ENCODE measurements around the gene BLOC1S6.
A peak's percentile ranks its signal among the peaks of the same experiment; 100 is the strongest.

Gene BLOC1S6

DNA sequence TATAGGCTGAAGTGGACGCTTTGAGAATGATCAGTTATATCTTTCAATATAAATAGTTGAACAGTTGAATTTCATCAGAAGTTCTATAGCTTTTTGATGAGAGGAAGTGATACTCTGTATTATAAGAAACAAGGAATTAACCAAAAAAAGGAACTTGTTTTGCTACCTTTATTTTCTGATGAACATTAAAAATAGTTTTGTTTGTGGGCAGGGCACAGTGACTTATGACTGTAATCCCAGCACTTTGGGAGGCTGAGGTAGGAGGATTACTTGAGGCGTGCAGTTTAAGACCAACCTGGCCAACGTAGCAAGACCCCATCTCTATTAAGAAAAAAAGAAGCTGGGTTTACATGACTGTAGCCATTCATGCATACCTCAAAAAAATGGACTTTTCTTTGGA, 16.7 kb downstream of the BLOC1S6 start:
- DNase-seq (ENCODE audit: extremely low spot score): no peak
- TF ChIP-seq, protein P1, sequence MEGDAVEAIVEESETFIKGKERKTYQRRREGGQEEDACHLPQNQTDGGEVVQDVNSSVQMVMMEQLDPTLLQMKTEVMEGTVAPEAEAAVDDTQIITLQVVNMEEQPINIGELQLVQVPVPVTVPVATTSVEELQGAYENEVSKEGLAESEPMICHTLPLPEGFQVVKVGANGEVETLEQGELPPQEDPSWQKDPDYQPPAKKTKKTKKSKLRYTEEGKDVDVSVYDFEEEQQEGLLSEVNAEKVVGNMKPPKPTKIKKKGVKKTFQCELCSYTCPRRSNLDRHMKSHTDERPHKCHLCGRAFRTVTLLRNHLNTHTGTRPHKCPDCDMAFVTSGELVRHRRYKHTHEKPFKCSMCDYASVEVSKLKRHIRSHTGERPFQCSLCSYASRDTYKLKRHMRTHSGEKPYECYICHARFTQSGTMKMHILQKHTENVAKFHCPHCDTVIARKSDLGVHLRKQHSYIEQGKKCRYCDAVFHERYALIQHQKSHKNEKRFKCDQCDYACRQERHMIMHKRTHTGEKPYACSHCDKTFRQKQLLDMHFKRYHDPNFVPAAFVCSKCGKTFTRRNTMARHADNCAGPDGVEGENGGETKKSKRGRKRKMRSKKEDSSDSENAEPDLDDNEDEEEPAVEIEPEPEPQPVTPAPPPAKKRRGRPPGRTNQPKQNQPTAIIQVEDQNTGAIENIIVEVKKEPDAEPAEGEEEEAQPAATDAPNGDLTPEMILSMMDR (IDR thresholded peaks at IDR 0.05; ENCODE audit: control extremely low read depth, extremely low read depth, low read depth, missing control alignments): no peak
- ChIA-PET CTCF (interaction anchor here (1.2 to 1.4 kb wide), 3 partner anchors 10 to 17 kb away, joined by 3 to 8 read pairs (median 4); no protein-coding TSS in a partner anchor), POLR2A (no interaction called here)

DNA sequence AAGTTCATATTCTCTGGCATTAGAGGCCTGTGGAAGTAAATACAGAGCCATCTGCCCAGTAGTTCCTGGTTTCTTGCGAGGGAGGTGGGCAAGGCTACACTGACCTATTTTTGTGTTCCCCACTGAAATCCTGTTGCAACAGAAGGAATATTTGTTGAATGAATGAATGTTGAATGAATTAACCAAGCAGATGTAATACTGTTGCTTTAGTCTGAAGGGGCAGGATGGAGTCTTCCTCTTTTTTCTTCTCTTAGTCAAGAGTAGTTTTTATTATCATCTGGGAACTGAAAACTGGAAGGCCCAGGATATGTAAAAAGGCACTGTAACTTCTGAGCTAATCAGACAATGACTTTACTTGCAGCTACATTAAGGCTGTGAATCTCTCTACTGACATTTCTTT, 17.1 kb downstream of the BLOC1S6 start:
- TF ChIP-seq, protein P1 (IDR thresholded peaks at IDR 0.05; ENCODE audit: control extremely low read depth, extremely low read depth, low read depth, missing control alignments): no peak
- ChIA-PET POLR2A (no interaction called here), CTCF (interaction anchor here (1.2 to 1.4 kb wide), 3 partner anchors 9 to 18 kb away, joined by 3 to 8 read pairs (median 4); no protein-coding TSS in a partner anchor)
- no peak for DNase-seq (ENCODE audit: extremely low spot score)

DNA sequence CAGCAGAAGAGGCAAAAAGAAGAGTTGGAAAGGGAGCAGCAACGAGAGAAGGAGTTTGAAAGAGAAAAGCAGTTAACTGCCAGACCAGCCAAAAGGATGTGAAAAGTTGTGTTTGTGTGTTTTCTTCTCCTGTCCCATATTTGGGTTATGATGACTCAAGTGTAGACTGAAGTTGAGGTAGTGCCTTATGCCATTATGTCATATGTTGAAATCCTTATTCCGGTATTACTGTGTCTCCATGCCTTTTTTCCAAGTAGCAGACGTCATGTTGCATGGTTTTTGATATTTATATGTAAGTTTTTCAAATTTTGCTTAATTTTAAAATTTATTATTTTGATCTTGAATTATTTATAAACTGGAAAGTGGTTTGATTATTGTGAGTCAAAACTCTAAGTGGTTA, 19.2 kb downstream of the BLOC1S6 start:
- TF ChIP-seq, protein P1 (IDR thresholded peaks at IDR 0.05; ENCODE audit: control extremely low read depth, extremely low read depth, low read depth, missing control alignments): no peak
- CTCF ChIA-PET: interaction anchor here (1.0 to 2.2 kb wide), 6 partner anchors 7 to 150 kb away, joined by 3 to 7 read pairs (median 4); no protein-coding TSS in a partner anchor
- no peak for DNase-seq (ENCODE audit: extremely low spot score)
- POLR2A ChIA-PET: interaction anchor here (0.5 kb wide), 1 partner anchor 406 kb away, joined by 3 read pairs; no protein-coding TSS in a partner anchor

DNA sequence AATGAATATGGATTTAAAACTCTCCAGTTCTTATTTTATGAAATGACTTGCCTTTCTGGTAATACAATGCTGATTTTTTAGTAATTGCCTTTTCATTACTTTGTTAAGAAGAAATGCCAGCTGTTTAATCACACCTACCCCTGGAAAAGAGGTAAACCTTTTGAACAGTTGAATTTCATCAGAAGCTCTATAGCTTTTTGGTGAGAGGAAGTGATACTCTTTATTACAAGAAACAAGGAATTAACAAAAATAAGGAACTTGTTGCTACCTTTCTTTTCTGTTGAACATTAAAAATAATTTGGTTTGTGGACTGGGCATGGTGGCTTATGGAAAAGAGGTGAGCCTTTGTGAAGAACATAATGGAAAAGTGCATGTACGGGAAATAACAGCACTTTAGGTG, 19.7 kb downstream of the BLOC1S6 start:
- DNase-seq (ENCODE audit: extremely low spot score): no peak
- POLR2A ChIA-PET: interaction anchor here (0.5 kb wide), 1 partner anchor 407 kb away, joined by 3 read pairs; no protein-coding TSS in a partner anchor
- CTCF ChIA-PET: interaction anchor here (1.3 to 2.2 kb wide), 4 partner anchors 9 to 151 kb away, joined by 4 to 7 read pairs (median 6); no protein-coding TSS in a partner anchor
- TF ChIP-seq, protein P1 (IDR thresholded peaks at IDR 0.05; ENCODE audit: control extremely low read depth, extremely low read depth, low read depth, missing control alignments): no peak

DNA sequence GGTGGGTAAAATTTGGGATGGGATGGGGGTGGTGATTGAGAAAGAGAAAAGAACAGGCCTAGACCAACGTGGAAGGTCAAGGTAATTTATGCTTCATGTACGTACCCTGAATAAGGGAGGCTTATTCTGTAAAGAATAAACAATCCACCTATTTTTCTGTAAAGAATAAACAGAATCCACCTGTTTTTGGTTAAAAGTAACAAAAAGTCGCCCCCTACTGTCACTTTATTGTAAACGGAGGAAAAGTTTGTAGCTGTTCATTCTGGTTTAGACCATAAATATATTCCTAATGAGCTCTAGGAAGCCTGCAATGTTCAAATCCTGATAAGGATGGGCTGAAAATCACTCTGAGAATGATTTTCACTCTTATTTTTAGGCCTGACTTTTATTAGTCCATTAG, 24.1 kb downstream of the BLOC1S6 start:
- peak; percentile 32 for DNase-seq (ENCODE audit: extremely low spot score)
- POLR2A ChIA-PET: no interaction called here

DNA sequence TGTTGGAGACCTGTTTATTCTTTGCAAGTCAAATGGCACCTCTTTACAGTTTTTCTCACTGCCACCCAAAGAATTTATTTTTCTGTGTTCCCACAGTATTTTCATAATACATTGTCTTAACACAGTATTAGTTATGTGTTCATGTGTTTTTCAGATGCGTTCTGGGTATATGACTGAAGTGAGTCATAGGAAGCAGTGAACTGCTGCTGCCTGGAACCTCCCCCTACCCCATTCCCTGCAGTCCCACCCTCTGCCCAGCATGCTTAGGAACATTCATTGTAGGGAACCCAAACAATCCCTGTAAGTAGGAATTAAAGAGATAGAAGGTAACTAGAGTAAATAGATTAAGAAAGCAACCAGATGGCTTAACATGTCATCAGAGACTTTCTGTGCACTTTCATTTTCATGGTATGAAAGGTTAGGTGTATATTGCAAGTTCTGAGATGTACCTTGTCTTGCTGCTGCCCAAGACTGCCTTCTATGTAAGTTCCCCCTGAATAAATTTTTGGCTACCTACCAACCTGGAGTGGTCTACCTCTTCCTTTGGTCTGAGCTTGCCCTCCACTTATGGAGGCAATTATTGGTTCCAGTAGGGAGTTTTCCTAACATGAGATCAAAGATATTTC, 25.7 kb downstream of the BLOC1S6 start:
- POLR2A ChIA-PET: no interaction called here
- DNase-seq (ENCODE audit: extremely low spot score): peak; percentile 37
- CTCF ChIA-PET: interaction anchor here (1.0 to 6.8 kb wide), 30 partner anchors 7 to 407 kb away, joined by 3 to 101 read pairs (median 5); partner anchors contain the start of gene BLOC1S6
- TF ChIP-seq, protein P1 (IDR thresholded peaks at IDR 0.05; ENCODE audit: control extremely low read depth, extremely low read depth, low read depth, missing control alignments): no peak

More for the DNA sequence above, 24.1 kb downstream of the BLOC1S6 start:
- TF ChIP-seq, protein P1 (IDR thresholded peaks at IDR 0.05; ENCODE audit: control extremely low read depth, extremely low read depth, low read depth, missing control alignments): peak; percentile 36
- CTCF ChIA-PET: interaction anchor here (0.7 to 6.8 kb wide), 18 partner anchors 9 to 181 kb away, joined by 3 to 101 read pairs (median 4); partner anchors contain the start of gene BLOC1S6

Measured in GM10248 (cell line).